CD8-positive, alpha-beta memory T cell (primary cell): ENCODE results near the gene FATE1. TPM values are rescaled to one million over a fixed set of nuclear protein-coding genes. Genes with fewer than 3 reads are reported as not detected.

Source experiments
- polyA plus RNA-seq: library from polyadenylated mRNA; unstranded; fragments of 300-500 nt; fragmentation: Illumina TruSeq; gene quantifications from one replicate; pipeline ENCODE4 v1.2.3, GENCODE V29; 2021
- total RNA-seq, 2 experiments: library from RNA; stranded (reverse); gene quantifications; one replicate each; pipeline ENCODE4 v1.2.3, GENCODE V29; 2021

The FATE1 gene
- total and polyA plus RNA-seq, 3 experiments from 2014 or later, result not detected

Other genes starting within 250 kb of the FATE1 start
- not detected for gene PASD1, start 152.4 kb upstream of the FATE1 start, total RNA-seq
- gene PASD1, start 152.4 kb upstream of the FATE1 start, polyA plus RNA-seq, result not detected
- gene PRRG3, start 20.6 kb upstream of the FATE1 start, total RNA-seq, result not detected
- not detected for gene PRRG3, start 20.6 kb upstream of the FATE1 start, polyA plus RNA-seq
- gene CNGA2, start 18.7 kb downstream of the FATE1 start, total RNA-seq, result not detected
- not detected for gene CNGA2, start 18.7 kb downstream of the FATE1 start, polyA plus RNA-seq
- gene MAGEA4, start 196.9 kb downstream of the FATE1 start, total RNA-seq, result not detected
- gene MAGEA4, start 196.9 kb downstream of the FATE1 start, polyA plus RNA-seq, result not detected